Effector memory CD4-positive, alpha-beta T cell (primary cell): ENCODE results near the gene CHST11.
"Not testable (repeated sequence)": the region's sequence is repeated elsewhere in the genome, so short reads cannot be mapped to it uniquely, and the experiment has no call there.

Experiments used
- DNase-seq, 3 donors: peaks; one replicate each; pipeline ENCODE4 v3.0.0-alpha.2; 2020
- H3K27ac ChIP-seq: 2 replicates; pipeline ENCODE4 v1.7.0; 2013; ENCODE audit warnings: mild to moderate bottlenecking, low read length, moderate library complexity; ENCODE audit not compliant: insufficient read depth, poor library complexity, severe bottlenecking
- H3K27me3 ChIP-seq: replicated peaks from 2 replicates; pipeline ENCODE4 v1.7.0; 2013; ENCODE audit warnings: mild to moderate bottlenecking, low read length; ENCODE audit not compliant: insufficient read depth, control insufficient read depth, poor library complexity, severe bottlenecking
- H3K36me3 ChIP-seq: 2 replicates; pipeline ENCODE4 v1.7.0; 2013; ENCODE audit warnings: mild to moderate bottlenecking, low read length, moderate library complexity; ENCODE audit not compliant: control insufficient read depth, insufficient read depth
- H3K4me1 ChIP-seq: 2 replicates; pipeline ENCODE4 v1.7.0; 2013; ENCODE audit warnings: low read length, mild to moderate bottlenecking; ENCODE audit not compliant: control insufficient read depth, insufficient read depth, poor library complexity, severe bottlenecking
- H3K4me3 ChIP-seq: 2 replicates; pipeline ENCODE4 v1.7.0; 2013; ENCODE audit warnings: low read length, low read depth, mild to moderate bottlenecking; ENCODE audit not compliant: insufficient read depth, poor library complexity, severe bottlenecking
- H3K9me3 ChIP-seq: 2 replicates; pipeline ENCODE4 v1.7.0; 2013; ENCODE audit warnings: mild to moderate bottlenecking, low read length, moderate library complexity; ENCODE audit not compliant: control insufficient read depth

The CHST11 gene

DNA sequence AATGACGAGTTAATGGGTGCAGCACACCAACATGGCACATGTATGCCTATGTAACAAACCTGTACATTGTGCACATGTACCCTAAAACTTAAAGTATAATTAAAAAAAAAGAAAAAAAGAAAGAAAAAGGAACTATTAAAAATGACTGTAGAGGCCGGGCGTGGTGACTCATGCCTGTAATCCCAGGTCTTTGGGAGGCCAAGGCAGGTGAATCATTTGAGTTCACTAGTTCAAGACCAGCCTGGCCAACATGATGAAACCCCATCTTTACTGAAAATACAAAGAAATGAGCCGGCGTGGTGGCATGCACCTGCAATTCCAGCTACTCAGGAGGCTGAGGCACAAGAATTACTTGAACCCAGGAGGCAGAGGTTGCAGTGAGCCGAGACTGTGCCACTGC is 118.0 kb downstream of the CHST11 start:
- not testable (repeated sequence) for H3K27me3 ChIP-seq, H3K4me3 ChIP-seq, H3K27ac ChIP-seq, H3K9me3 ChIP-seq, H3K4me1 ChIP-seq, H3K36me3 ChIP-seq, DNase-seq

DNA sequence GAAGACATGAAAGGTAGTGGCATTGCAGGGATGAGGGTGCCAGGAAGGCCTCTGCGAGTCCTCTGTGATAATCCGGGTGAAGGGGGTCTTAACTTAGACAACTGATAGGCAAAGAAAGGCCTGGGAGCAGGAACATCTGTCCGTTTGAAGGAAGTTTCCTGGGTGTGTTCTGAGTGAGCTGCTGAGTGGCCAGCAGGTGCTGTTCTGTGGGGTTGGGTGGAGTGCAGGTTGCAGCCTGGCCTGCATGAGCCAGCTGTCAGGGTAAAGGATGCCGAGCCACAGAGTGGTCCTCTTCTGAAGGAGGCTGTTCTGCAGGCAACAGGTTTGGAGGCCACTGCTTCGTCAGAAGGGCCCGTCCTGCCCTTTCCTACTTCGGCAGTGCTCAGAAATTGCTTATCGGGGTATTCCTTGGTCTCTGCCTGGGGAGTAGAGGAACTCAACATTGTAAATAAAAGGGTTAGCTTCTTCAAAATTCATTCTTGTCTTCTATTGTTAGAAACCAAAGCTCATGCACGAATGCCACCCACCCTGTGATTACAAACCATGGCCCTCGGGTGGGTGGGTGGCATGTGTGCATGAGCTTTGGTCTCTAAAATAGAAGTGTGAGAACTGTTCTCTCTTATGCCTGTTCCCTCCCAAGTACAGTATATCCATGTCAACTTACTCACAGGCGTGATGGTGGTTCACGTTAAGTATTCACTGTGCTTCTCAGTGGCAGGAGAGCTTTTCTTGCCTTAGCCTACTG is 118.9 kb downstream of the CHST11 start:
- H3K9me3 ChIP-seq, result no peaks in the 10 kb centered on the region
- DNase-seq, result no peak
- H3K36me3 ChIP-seq, result no peaks in the 10 kb centered on the region
- peaks cover 8% of the 10 kb centered on the region for H3K4me1 ChIP-seq
- no peaks in the 10 kb centered on the region for H3K27me3 ChIP-seq
- no peak overlapping the region for H3K4me3 ChIP-seq
- H3K27ac ChIP-seq, result no peak overlapping the region

DNA sequence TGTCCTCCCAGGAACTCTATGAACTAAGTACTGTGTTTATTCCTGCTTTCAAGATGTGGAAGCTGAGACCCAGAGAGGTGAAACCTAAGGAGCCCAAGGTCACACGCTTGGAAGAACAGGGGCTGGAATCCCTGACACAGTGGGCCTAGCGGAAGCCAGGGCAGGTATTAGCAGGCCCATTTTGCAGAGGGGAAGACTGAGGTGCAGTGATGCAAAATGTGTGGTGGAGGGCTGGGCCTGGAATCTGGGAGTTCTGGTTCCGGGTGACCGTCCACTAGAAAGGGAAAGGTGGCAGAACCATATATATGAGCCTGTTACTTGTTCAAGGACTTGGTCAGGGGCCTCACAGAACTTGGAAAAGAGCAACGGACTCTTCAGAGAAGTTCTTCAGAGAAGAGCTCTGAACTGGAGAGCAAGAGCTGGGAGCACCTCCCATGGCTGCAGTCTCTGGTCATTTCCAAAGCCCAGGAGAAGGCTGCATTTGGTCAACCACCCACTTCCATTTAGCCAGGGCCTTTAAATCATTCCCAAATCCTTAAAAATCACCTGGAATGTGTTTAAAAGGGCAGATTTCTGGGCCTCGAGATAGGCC is 119.5 kb downstream of the CHST11 start:
- Histone ChIP-seq H3K36me3 (no peaks in the 10 kb centered on the region), H3K4me1 (peaks cover 8% of the 10 kb centered on the region), H3K27me3 (no peaks in the 10 kb centered on the region), H3K27ac (no peak overlapping the region), H3K9me3 (no peaks in the 10 kb centered on the region), H3K4me3 (no peak overlapping the region)
- no peak for DNase-seq

DNA sequence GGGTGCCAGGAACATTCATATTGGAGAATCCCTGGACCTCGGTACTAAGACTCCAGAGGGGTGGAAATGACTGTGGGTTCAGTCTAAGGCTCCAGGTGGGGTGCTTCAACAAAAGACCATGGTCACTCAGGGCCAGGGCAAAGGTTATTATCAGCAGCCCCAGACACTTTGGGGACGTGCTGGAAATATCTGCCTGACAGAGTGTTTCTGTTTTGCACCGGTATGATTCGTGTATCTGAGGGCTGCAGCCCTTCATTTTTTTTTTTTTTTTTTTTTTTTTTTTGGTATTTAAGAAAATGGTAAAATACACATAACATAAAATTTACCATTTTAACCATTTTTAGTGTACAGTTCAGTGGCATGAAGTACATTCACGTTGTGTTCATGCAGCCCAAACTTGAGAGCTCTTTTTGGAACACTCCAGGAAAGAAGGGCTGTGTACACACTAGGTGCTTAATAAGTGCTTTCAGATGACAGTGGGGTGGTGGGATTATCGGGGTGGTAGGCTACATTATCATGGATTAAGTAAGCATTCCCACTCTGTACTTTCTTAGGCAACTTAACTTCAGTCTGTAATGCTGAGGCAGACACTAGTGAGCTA is 120.3 kb downstream of the CHST11 start:
- Histone ChIP-seq H3K9me3 (no peaks in the 10 kb centered on the region), H3K36me3 (no peaks in the 10 kb centered on the region), H3K4me1 (peaks cover 8% of the 10 kb centered on the region), H3K4me3 (no peak overlapping the region), H3K27ac (no peak overlapping the region), H3K27me3 (no peaks in the 10 kb centered on the region)
- DNase-seq, result no peak

DNA sequence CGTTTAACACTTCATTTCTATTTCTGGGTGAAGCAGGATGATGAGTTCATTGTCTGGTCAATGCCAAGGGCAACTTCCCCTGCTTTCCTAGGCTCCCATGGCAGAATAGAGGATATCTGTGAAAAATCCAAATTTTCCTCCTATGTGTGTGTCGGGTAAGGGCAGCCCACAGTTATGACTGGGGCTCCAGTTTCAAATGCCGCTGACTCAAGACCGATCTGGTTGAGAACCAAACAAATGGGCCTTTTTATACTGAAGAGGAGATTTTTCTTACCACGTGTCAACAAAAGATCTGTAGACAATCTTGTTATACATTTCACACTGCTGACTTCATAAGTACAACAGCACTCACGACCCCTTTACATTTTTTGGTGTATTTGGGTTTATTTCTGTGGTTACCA is 120.8 kb downstream of the CHST11 start:
- H3K4me3 ChIP-seq, result no peak overlapping the region
- DNase-seq, result no peak

DNA sequence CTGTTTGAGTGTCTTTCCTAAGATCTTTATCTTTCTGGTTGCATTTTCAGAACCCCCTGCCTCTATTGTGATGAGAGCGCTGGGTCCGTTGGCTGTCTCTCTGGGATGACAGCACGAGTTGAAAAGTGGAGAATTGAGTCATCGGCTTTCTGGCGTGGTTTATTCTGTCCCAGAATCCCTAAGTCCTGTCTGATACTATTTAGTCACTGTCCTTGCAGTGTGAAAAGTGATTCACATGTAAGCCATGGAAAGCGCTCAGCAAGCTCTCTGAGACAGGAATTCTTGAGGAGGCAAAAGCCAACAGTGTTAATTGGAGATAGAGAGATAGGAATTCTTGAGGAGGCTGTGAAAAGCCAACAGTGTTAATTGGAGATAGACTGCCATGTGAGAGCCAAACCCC is 121.7 kb downstream of the CHST11 start:
- H3K27ac ChIP-seq, result no peak overlapping the region
- no peaks in the 10 kb centered on the region for H3K36me3 ChIP-seq
- H3K4me3 ChIP-seq, result no peak overlapping the region
- no peaks in the 10 kb centered on the region for H3K27me3 ChIP-seq
- DNase-seq, result no peak
- peaks cover 8% of the 10 kb centered on the region for H3K4me1 ChIP-seq
- H3K9me3 ChIP-seq, result no peaks in the 10 kb centered on the region

More for the DNA sequence above, 120.8 kb downstream of the CHST11 start:
- Histone ChIP-seq H3K27me3 (no peaks in the 10 kb centered on the region), H3K9me3 (no peaks in the 10 kb centered on the region), H3K36me3 (no peaks in the 10 kb centered on the region), H3K4me1 (peaks cover 8% of the 10 kb centered on the region), H3K27ac (no peak overlapping the region)

DNA sequence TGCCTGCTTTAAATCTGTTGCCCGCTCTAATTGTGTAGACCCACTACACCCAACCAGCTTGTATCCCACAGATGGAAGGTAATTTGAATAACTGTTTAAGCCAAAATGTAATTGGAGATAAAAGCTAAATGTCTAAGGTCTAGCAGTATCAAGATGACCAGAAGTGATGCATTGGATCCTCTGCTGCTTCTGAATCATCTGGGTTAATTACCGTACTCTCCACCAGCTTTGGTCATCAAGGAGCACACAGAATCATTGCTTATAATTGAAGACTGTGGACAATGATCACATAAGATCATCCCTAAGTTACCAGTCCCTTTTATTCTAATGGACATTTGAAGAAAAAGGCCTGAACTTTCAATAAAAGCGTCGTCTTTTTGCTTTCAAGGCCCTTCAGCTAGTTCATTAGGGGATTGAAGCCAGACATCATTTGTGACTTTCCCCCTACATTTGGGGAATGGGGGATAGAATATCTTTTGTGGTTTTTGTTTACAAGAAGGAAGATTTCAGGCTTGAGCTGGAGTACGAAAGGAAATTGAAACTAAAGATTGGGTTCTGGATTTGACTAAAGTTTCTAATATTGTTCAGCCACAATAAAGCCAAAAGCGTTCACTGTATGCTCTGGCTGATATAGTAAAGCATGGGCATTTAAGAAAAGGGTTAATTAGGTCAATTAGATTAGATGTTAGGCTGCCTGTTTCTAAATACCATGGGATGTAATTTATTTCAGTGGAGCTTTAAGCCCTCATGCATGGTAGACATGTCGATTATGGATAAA is 123.2 kb downstream of the CHST11 start:
- Histone ChIP-seq H3K9me3 (no peaks in the 10 kb centered on the region), H3K4me1 (peaks cover 8% of the 10 kb centered on the region), H3K27me3 (no peaks in the 10 kb centered on the region), H3K27ac (no peak overlapping the region), H3K4me3 (no peak overlapping the region), H3K36me3 (no peaks in the 10 kb centered on the region)
- no peak for DNase-seq

DNA sequence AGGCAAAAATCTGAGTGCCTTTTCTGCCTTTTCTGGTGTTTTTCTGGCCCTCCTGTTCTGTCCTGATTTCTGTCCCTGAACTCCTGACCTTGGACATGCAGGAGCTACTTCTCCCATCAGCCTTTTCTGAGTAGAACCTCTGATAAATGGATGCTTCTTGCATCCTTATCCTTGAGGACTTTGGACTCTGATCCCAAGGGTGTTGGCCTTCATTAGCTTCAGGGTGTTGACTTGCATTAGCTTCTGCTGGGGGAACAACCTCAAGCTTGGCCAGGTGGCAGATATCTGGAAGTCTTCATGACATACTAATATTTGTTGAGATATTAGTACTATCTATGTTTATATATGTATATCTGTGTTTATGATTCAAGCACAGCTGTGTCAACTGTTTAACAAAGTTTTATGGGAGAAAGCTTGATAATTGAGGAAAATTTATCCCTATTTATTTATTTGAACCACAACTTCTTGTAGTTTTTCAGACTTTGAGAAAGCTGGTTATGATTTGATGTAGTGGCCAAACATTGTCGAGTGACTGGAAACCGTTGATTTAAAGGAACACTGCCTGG is 124.3 kb downstream of the CHST11 start:
- Histone ChIP-seq H3K4me1 (peaks cover 8% of the 10 kb centered on the region), H3K36me3 (no peaks in the 10 kb centered on the region), H3K4me3 (no peak overlapping the region), H3K9me3 (no peaks in the 10 kb centered on the region), H3K27me3 (no peaks in the 10 kb centered on the region), H3K27ac (no peak overlapping the region)
- no peak for DNase-seq

DNA sequence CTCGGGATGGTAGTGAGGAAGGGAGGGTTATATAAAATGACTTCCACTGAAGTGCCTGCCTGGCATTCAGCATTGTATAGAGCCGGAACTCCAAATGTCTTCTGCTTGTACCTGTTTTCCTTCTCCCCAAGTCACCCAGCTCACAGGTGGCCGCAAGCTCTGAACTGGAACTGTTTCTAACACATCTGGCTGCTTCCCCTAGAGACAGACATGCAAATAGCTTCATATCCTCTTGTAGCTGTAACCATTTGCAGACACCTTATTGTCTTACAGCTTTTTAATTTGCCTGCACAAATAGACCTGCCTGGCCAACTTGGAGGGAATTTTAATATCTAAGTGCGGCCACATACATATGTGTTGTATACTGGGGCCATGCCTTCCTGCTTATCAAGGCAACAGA is 126.0 kb downstream of the CHST11 start:
- H3K27ac ChIP-seq, result no peak overlapping the region
- H3K4me3 ChIP-seq, result no peak overlapping the region
- no peaks in the 10 kb centered on the region for H3K36me3 ChIP-seq
- no peaks in the 10 kb centered on the region for H3K9me3 ChIP-seq
- peaks cover 4% of the 10 kb centered on the region for H3K4me1 ChIP-seq
- no peaks in the 10 kb centered on the region for H3K27me3 ChIP-seq
- no peak for DNase-seq
